ENCODE results near the gene SENP7. TPM values are rescaled to one million over a fixed set of nuclear protein-coding genes. Genes with fewer than 3 reads are reported as not detected.
A peak's percentile ranks its signal among the peaks of the same experiment; 100 is the strongest.

Gene SENP7
- polyA plus RNA-seq, 1 of the 3 experiments (the other 2 are of a cell fraction) = 2.7 TPM

GRCh38 chr3:101561630-101562328 lies 48.8 kb upstream of the SENP7 start, which contains the start of gene TRMT10C (continued):
- TF ChIP-seq EZH2phosphoT487 (IDR thresholded peaks at IDR 0.05; ENCODE audit: borderline replicate concordance, low read depth) = no peak
- no peak for TF ChIP-seq IRF3 (IDR thresholded peaks at IDR 0.05; ENCODE audit: low read depth, low read length)
- no peak for TF ChIP-seq RAD21 (IDR thresholded peaks at IDR 0.05; ENCODE audit: low read length)
- no peak for TF ChIP-seq RFX5 (IDR thresholded peaks at IDR 0.05; ENCODE audit: low read length)
- TF ChIP-seq ZBTB33 (IDR thresholded peaks at IDR 0.05; ENCODE audit: borderline replicate concordance, low read depth) = no peak
- TF ChIP-seq JUND (IDR thresholded peaks at IDR 0.05) = no peak
- TF ChIP-seq MAX (IDR thresholded peaks at IDR 0.05; ENCODE audit: low read depth) = peak; percentile 97
- TF ChIP-seq SIN3A (IDR thresholded peaks at IDR 0.05; ENCODE audit: borderline replicate concordance, low read depth, low read length) = 0 out of 2 replicates have a peak, but pooled peaks have one; percentile 52
- no peak for TF ChIP-seq SMC3 (IDR thresholded peaks at IDR 0.05; ENCODE audit: low read depth, low read length)
- peak; percentile 65 for TF ChIP-seq ELF1 (IDR thresholded peaks at IDR 0.05)
- TF ChIP-seq MEF2A (IDR thresholded peaks at IDR 0.05; ENCODE audit: borderline replicate concordance, low read depth) = no peak
- TF ChIP-seq REST (IDR thresholded peaks at IDR 0.05; ENCODE audit: low read depth, low read length) = 0 out of 2 replicates have a peak, but pooled peaks have one; percentile 6
- no peak for TF ChIP-seq CTCF (IDR thresholded peaks at IDR 0.05)
- peak; percentile 90 for TF ChIP-seq TAF1 (IDR thresholded peaks at IDR 0.05; ENCODE audit: borderline replicate concordance, low read depth, low read length)
- TF ChIP-seq GABPA (IDR thresholded peaks at IDR 0.05; ENCODE audit: low read depth) = peak; percentile 99
- peak; percentile 87 for TF ChIP-seq CHD2 (IDR thresholded peaks at IDR 0.05; ENCODE audit: low read length, partially characterized antibody)
- 0 out of 2 replicates have a peak, but pooled peaks have one; percentile 13 for TF ChIP-seq TCF12 (IDR thresholded peaks at IDR 0.05)
- no peak for TF ChIP-seq TEAD4 (IDR thresholded peaks at IDR 0.05; ENCODE audit: borderline replicate concordance, insufficient read depth)
- no peak for TF ChIP-seq FOSL2 (IDR thresholded peaks at IDR 0.05; ENCODE audit: borderline replicate concordance, low read depth)
- TF ChIP-seq POLR2AphosphoS5 (IDR thresholded peaks at IDR 0.05; ENCODE audit: low read depth, low read length) = peak; percentile 96
- no peak for TF ChIP-seq FOXJ3 (CRISPR knock-in tag; IDR thresholded peaks at IDR 0.05)
- TF ChIP-seq NFIC (IDR thresholded peaks at IDR 0.05; ENCODE audit: borderline replicate concordance) = peak; percentile 33; the same call in 1 of the 2 replicates

Measured in SK-N-SH (cell line).